NB4 (cell line): ENCODE data around the gene PLCE1.

Source experiments
- DNase-seq: peaks from one replicate; pipeline ENCODE4 v3.0.0; 2010; ENCODE audit warnings: low read depth
- H3K4me3 ChIP-seq: one replicate; pipeline ENCODE4 v1.5.1; 2011; ENCODE audit warnings: mild to moderate bottlenecking, low read depth, low read length, moderate library complexity
- MYC ChIP-seq: IDR thresholded peaks from 2 replicates; pipeline ENCODE4 v1.6.1; 2011; ENCODE audit warnings: low read depth, low read length
- POLR2A ChIP-seq: IDR thresholded peaks from 2 replicates; pipeline ENCODE4 v1.6.1; 2011; ENCODE audit warnings: mild to moderate bottlenecking; ENCODE audit not compliant: insufficient read length; ENCODE audit errors: extremely low read depth
- TF ChIP-seq, protein P1 (sequence below): IDR thresholded peaks from 2 replicates; pipeline ENCODE4 v1.6.1; 2011; ENCODE audit warnings: low read depth, low read length
- TF ChIP-seq, protein P2 (sequence below): IDR thresholded peaks from one replicate; pipeline ENCODE4 v1.5.1; 2012; ENCODE audit warnings: low read depth, low read length

The PLCE1 gene

GRCh38 chr10:93991114-93991513 lies 2.6 kb upstream of the PLCE1 start:
- TF ChIP-seq, protein P1, sequence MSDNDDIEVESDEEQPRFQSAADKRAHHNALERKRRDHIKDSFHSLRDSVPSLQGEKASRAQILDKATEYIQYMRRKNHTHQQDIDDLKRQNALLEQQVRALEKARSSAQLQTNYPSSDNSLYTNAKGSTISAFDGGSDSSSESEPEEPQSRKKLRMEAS, result no peak
- no peak for TF ChIP-seq POLR2A
- no peak for TF ChIP-seq MYC
- TF ChIP-seq, protein P2, sequence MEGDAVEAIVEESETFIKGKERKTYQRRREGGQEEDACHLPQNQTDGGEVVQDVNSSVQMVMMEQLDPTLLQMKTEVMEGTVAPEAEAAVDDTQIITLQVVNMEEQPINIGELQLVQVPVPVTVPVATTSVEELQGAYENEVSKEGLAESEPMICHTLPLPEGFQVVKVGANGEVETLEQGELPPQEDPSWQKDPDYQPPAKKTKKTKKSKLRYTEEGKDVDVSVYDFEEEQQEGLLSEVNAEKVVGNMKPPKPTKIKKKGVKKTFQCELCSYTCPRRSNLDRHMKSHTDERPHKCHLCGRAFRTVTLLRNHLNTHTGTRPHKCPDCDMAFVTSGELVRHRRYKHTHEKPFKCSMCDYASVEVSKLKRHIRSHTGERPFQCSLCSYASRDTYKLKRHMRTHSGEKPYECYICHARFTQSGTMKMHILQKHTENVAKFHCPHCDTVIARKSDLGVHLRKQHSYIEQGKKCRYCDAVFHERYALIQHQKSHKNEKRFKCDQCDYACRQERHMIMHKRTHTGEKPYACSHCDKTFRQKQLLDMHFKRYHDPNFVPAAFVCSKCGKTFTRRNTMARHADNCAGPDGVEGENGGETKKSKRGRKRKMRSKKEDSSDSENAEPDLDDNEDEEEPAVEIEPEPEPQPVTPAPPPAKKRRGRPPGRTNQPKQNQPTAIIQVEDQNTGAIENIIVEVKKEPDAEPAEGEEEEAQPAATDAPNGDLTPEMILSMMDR, result no peak
- no peak for DNase-seq
- H3K4me3 ChIP-seq, result no peak overlapping the region

DNA sequence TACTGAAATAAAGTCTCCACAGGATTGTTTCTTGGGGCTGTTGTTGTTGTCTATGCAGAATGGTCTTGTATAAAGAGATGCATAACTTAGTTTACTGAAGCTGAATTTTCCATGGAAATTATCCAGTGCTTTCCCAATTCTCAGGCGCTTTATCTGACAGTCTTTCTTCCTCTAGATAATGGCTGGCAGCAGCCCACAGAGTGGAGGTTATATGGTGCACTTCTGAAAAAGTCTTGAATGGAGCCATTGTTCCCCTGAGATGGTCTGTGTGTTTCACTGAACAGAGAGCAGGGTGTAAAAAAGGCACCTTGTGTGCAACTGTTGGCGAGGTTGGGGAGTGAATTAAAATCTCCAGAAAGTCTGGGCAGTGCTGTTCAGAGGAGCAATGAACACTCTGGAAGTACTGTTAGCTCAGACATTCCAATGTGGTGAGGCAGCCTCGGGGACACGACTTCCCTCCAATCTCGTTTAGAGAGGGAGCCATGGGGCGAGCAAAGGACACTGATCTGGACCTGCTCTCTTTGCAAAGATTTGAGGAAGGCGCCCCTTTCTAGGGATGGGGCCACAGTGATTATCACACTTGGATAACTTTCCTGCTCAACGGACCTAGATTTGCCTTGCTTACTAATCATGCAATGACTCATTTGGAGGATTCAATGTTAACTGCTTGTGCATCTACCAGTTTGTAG lies 2.0 kb upstream of the PLCE1 start:
- TF ChIP-seq, protein P2, result no peak
- TF ChIP-seq MYC (no peak), POLR2A (no peak)
- TF ChIP-seq, protein P1, result no peak
- H3K4me3 ChIP-seq, result no peak overlapping the region
- DNase-seq, result no peak

- no peak overlapping the region for H3K4me3 ChIP-seq
- no peak for DNase-seq
- TF ChIP-seq POLR2A (no peak), MYC (no peak)
- TF ChIP-seq, protein P1, result no peak
- TF ChIP-seq, protein P2, result no peak
Observed at GRCh38 chr10:93992400-93993030, 1.2 kb upstream of the PLCE1 start.

- no peak for DNase-seq
- H3K4me3 ChIP-seq, result no peak overlapping the region
Observed at GRCh38 chr10:93993414-93993781, 333 bp upstream of the PLCE1 start.

GRCh38 chr10:93994438-93994801 lies 689 bp downstream of the PLCE1 start:
- TF ChIP-seq, protein P1, result no peak
- TF ChIP-seq MYC (no peak), POLR2A (no peak)
- TF ChIP-seq, protein P2, result no peak
- no peak overlapping the region for H3K4me3 ChIP-seq
- no peak for DNase-seq

More at GRCh38 chr10:93993414-93993781, 333 bp upstream of the PLCE1 start:
- TF ChIP-seq MYC, result no peak
- TF ChIP-seq, protein P2, result no peak
- no peak for TF ChIP-seq POLR2A

DNA sequence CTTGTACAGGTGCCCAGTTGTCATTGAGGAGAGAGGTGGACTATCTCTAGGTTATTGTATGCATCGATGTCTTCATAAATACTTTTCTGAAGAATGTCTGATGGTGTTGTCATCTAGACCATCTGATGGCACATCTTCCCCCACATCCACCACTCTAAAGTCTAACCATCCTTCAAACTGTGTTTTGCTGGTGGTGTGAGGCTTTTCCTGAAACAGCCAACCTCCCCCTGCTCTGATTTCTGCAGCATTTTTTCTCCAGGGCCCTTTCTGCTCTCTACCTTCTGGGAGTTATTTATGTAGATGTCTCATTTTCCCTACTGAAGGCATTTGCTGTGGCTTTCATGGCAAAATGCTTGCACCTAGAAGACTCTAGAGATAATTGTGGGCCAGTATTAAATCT lies 1.5 kb downstream of the PLCE1 start:
- TF ChIP-seq, protein P1, result no peak
- TF ChIP-seq POLR2A (no peak), MYC (no peak)
- TF ChIP-seq, protein P2, result no peak
- DNase-seq, result no peak
- no peak overlapping the region for H3K4me3 ChIP-seq
